DOHH2 (cell line): ENCODE data around the gene PANX2.
A peak's percentile ranks its signal among the peaks of the same experiment; 100 is the strongest.

Source experiments
- CTCF ChIP-seq: fragments of 200-600 bp; sonication (generic); IDR thresholded peaks from one replicate; pipeline ENCODE4 v1.5.1; 2014; ENCODE audit warnings: antibody characterized with exemption, mild to moderate bottlenecking, low read depth, low read length; ENCODE audit not compliant: poor library complexity, severe bottlenecking
- EZH2phosphoT487 ChIP-seq: fragments of 200-600 bp; sonication (generic); IDR thresholded peaks from 2 replicates; pipeline ENCODE4 v1.6.1; 2017; ENCODE audit warnings: borderline replicate concordance, mild to moderate bottlenecking, antibody characterized with exemption, low read length, moderate library complexity, mixed read lengths

GRCh38 chr22:50190182-50190940 lies 19.8 kb downstream of the PANX2 start:
- TF ChIP-seq CTCF = peak; percentile 66
- no peak for TF ChIP-seq EZH2phosphoT487
